GM19438 (cell line): ENCODE data around the gene NRIP1.
A peak's percentile ranks its signal among the peaks of the same experiment; 100 is the strongest.

Source experiments
- ATAC-seq: cut with Tn5 transposase; IDR thresholded peaks from one replicate; pipeline ENCODE4 v1.9.1; 2021; ENCODE audit warnings: low read depth; ENCODE audit not compliant: unreplicated experiment

NRIP1 gene, protein sequence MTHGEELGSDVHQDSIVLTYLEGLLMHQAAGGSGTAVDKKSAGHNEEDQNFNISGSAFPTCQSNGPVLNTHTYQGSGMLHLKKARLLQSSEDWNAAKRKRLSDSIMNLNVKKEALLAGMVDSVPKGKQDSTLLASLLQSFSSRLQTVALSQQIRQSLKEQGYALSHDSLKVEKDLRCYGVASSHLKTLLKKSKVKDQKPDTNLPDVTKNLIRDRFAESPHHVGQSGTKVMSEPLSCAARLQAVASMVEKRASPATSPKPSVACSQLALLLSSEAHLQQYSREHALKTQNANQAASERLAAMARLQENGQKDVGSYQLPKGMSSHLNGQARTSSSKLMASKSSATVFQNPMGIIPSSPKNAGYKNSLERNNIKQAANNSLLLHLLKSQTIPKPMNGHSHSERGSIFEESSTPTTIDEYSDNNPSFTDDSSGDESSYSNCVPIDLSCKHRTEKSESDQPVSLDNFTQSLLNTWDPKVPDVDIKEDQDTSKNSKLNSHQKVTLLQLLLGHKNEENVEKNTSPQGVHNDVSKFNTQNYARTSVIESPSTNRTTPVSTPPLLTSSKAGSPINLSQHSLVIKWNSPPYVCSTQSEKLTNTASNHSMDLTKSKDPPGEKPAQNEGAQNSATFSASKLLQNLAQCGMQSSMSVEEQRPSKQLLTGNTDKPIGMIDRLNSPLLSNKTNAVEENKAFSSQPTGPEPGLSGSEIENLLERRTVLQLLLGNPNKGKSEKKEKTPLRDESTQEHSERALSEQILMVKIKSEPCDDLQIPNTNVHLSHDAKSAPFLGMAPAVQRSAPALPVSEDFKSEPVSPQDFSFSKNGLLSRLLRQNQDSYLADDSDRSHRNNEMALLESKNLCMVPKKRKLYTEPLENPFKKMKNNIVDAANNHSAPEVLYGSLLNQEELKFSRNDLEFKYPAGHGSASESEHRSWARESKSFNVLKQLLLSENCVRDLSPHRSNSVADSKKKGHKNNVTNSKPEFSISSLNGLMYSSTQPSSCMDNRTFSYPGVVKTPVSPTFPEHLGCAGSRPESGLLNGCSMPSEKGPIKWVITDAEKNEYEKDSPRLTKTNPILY (N-terminal part only)

GRCh38 chr21:15064576-15065391, at the start of gene NRIP1:
TSS of gene NRIP1 (minus strand) at chr21:15065000. CDS start at chr21:14968192, 96,808 bp downstream.
- ATAC-seq, result peak; percentile 69

DNA sequence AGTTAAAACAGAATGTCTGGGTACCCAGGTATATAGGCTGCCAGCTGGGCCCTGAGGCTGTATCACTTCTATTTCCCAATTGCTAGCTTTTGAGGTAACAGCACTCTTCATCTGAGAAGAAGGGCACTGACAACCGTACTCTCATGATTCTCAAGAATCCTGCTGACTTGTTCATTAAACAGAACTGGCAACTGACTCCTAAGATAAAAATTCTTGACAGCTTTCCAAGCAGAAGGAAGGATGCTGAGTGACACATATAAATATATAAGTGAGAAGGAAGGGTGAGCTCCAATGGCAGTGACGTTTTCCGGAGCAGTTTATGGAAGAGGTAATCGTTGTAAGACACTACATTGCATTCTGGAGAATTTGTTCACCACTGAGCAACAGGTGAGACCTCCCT, 48.1 kb upstream of the NRIP1 start:
- no peak for ATAC-seq

DNA sequence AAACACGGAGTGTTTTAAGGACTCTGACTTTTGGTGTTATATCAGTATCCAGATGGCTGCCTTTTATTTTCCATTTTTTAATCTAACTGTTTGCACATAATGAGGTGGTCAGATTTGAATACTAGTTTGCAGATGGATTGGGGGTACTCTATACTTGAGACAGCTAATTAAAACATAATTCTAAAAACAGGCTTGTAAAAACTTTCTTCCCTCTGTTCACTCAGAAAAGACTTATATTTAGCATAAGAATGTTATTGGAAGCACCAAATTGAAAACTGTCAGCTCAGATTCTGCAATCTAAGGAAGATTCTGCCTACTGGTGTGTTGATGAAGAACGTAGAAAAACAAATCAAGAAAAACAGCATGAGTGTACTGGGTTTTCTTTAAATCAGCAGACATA, 44.0 kb upstream of the NRIP1 start:
- ATAC-seq, result no peak

- no peak for ATAC-seq
These were observed 39.7 kb upstream of the NRIP1 start for GRCh38 chr21:15104470-15104869.

DNA sequence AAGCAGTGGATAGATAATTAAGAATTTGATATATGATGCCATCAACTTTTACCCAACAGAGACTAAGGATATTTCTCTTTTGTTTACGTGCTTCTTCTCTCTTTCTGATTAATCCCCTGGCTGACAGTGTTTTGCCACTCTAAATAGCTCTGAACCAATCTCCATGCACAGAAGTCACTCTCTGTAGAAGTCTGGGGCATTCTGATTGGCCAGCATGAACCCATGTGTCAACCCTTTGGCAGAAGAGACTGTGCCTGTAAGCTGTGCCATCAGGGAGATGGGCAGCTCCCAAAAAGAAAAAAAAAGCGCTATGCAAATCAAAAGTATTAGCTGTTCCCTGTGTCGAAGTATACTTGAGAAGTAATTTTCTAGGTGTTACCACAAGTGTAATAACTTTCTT, 34.1 kb upstream of the NRIP1 start:
- no peak for ATAC-seq

DNA sequence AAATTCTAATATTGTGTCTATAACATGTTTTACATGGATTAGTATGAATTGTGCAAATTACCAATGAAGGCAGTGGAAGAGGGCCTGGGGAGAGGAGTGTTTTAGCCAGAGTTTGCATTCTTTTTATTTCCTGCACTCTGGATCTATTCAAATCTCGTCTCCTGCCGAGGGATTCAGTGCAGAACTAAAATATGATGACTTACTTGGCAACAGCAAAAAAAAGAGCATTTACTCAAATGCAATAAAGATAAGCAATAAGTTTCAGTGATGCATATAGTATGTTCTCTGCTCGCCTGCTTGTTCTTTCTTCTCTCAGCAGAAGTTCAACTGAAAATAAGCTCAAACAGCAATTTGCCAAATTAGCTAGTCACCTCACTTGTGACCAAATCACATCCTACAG, 33.4 kb upstream of the NRIP1 start:
- no peak for ATAC-seq

- ATAC-seq, result no peak
These were observed 32.8 kb upstream of the NRIP1 start for GRCh38 chr21:15097580-15097979.

GRCh38 chr21:15096146-15096545, 31.3 kb upstream of the NRIP1 start:
- ATAC-seq, result no peak

DNA sequence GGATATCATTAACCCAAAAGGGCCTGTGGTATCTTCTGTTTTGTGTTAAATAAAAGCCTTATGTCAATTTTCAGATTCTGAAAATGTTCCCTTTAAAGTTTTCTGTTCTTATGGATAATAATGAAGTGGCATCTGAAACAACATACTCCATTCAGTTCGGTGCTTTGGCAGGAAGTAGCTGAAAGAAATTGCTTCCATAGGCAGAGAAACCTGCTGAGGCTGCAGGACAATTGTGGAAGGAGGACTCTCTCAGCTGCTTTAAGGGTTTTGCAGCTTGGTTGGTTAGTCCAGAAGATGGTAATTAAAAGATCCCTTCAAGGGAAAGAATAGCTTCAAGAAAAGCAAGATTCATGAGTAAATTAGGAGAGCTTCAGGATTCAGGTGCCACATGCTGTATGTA, 30.5 kb upstream of the NRIP1 start:
- ATAC-seq, result no peak

GRCh38 chr21:15094706-15095105, 29.9 kb upstream of the NRIP1 start:
- no peak for ATAC-seq

DNA sequence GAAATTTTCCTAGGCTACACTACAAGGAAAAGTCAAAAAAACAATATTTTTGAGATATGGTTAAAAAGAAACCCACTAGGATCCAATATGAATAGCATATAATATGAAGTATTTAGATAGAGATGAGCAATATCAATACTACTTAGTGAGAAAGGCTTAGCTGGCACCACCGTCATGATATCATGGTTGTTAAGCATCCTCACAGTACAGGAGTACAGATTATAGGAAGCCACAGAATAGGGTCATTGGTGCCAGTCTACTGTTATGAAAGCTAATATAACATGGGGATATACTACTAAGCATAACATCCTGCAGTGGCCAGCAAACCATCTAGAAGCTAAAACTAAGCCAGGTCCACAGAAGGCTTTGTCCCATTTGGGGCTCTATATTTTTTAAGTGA, 28.4 kb upstream of the NRIP1 start:
- ATAC-seq, result no peak

- no peak for ATAC-seq
These were observed 27.9 kb upstream of the NRIP1 start for GRCh38 chr21:15092745-15093144.

- no peak for ATAC-seq
These were observed 25.6 kb upstream of the NRIP1 start for GRCh38 chr21:15090390-15090789.

GRCh38 chr21:15088488-15088887, 23.7 kb upstream of the NRIP1 start:
- ATAC-seq, result no peak

DNA sequence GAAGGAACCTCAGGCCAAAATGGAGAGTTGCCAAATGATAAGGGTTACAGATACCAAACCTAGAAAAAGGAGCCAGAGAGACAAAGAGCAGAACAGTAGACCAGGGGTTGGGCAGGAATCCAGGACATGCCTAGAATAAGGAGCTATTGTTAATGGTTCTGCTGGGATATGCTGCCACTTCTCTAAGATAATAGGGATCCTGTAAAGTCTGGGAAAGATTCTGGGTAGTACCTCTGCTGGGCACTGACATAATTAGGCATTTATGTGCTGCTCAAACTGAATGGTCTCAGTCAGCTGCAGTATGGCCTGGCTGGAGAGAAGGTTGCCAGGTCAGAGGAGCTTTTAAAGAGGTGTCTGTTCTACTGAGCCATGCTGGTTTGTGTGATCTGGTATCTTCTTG, 19.9 kb upstream of the NRIP1 start:
- no peak for ATAC-seq

GRCh38 chr21:15080526-15080925, 15.7 kb upstream of the NRIP1 start:
- ATAC-seq, result no peak

GRCh38 chr21:15079269-15079668, 14.5 kb upstream of the NRIP1 start:
- ATAC-seq, result no peak

DNA sequence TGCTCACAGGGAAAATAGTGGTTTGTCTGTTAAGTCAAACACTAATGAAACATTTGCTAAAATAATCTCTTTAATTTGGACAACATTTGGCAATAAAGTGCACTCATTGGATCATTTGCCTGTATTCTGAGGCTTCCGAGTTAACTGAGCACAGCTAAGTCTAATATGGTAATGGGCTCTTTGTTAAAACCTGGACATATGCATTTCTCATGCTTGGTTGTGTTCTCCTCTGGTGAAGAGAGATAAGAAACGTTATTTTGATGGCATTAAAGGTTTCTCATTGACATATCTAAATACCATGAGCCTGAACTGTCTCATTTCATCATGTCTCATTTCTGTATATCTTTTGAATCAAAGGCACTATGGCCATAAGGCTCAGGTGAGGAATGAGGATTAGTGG, 13.4 kb upstream of the NRIP1 start:
- no peak for ATAC-seq

DNA sequence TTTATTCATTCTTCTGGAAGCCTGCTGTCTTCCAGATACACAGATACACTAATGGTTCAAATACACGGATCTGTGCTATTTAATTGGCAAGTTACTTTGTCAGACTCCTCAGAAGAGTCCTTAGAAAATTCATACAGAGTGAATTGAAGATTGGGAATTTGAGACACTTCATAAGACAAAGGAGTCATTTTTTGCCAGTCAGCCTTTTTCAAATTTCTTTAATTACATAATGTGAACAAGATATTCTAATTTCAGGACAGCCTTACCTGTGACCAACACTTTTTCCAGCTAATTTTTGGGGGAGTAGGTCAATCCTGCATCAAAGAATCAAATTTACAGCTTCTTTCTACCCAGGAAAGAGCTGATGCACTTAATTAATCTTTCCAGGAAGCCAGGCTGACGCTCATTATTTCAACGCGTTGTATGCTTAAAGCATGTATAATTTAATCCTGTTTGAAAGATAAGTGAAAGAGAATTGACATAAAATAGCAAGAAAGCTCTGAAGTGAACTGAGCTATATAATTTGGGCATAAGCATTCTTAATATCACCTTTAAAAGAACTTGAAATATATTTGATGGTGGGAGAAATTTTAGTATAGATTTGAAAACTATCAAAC, 12.8 kb upstream of the NRIP1 start:
- ATAC-seq, result no peak

- no peak for ATAC-seq
These were observed 11.9 kb upstream of the NRIP1 start for GRCh38 chr21:15076730-15077129.
